PC-3 (cell line): Measurements from ENCODE around the gene GALNT3. TPM values are rescaled to one million over a fixed set of nuclear protein-coding genes. Genes with fewer than 3 reads are reported as not detected.
A peak's percentile ranks its signal among the peaks of the same experiment; 100 is the strongest.

Experiments
- ATAC-seq: fragments of 200-7000 bp; cut with Tn5 transposase; 2 replicates; pipeline ENCODE4 v1.9.1; 2020; ENCODE audit warnings: mild to moderate bottlenecking, moderate library complexity
- BruUV-seq: library from RNA; stranded (reverse); fragments of 400-500 nt; replicated peaks from 2 replicates; lab custom pipeline; 2021; lab: Mats Ljungman, UMichigan
- CTCF ChIA-PET: fragments of 300-600 bp; sonication (Branson Sonifier 250); formaldehyde crosslinking; loops from one replicate; lab custom pipeline; 2022; ENCODE audit warnings: antibody characterized with exemption; lab: Charles Lee
- POLR2A ChIA-PET: fragments of 300-600 bp; sonication (Branson Sonifier 250); formaldehyde crosslinking; loops from one replicate; lab custom pipeline; 2022; ENCODE audit warnings: antibody characterized with exemption; ENCODE audit not compliant: unreplicated experiment; lab: Charles Lee
- DNase-seq: peaks from one replicate; pipeline ENCODE4 v3.0.0-alpha.2; 2015
- H2AFZ ChIP-seq: fragments of 300-600 bp; sonication (generic); 2 replicates; pipeline ENCODE4 v1.6.0; 2016; ENCODE audit warnings: antibody characterized with exemption, low read length
- H3F3A ChIP-seq: fragments of 300-600 bp; sonication (generic); one replicate; pipeline ENCODE4 v1.6.0; 2017; ENCODE audit warnings: antibody characterized with exemption, low read length, control low read depth, mild to moderate bottlenecking; ENCODE audit not compliant: unreplicated experiment
- H3K27ac ChIP-seq: fragments of 300-600 bp; sonication (generic); 2 replicates; pipeline ENCODE4 v1.5.1; 2016; ENCODE audit warnings: mild to moderate bottlenecking, low read length
- H3K27me3 ChIP-seq: fragments of 300-600 bp; sonication (generic); 2 replicates; pipeline ENCODE4 v1.6.1; 2016; ENCODE audit warnings: low read length, mixed read lengths
- H3K36me3 ChIP-seq: fragments of 300-600 bp; sonication (generic); 2 replicates; pipeline ENCODE4 v1.6.1; 2016; ENCODE audit warnings: low read depth, mixed run types, low read length, mixed read lengths
- H3K4me1 ChIP-seq: fragments of 300-600 bp; sonication (generic); 2 replicates; pipeline ENCODE4 v1.5.1; 2016; ENCODE audit warnings: low read length; ENCODE audit not compliant: insufficient read depth
- H3K4me2 ChIP-seq: fragments of 300-600 bp; sonication (generic); 2 replicates; pipeline ENCODE4 v1.6.0; 2016; ENCODE audit warnings: low read length
- H3K4me3 ChIP-seq: fragments of 300-600 bp; sonication (generic); 2 replicates; pipeline ENCODE4 v1.5.1; 2016; ENCODE audit warnings: mild to moderate bottlenecking, low read length, mixed read lengths
- H3K79me2 ChIP-seq: fragments of 300-600 bp; sonication (generic); 2 replicates; pipeline ENCODE4 v1.6.1; 2017; ENCODE audit warnings: low read length, mixed read lengths
- H3K9ac ChIP-seq: fragments of 300-600 bp; sonication (generic); 2 replicates; pipeline ENCODE4 v1.6.0; 2016; ENCODE audit warnings: mild to moderate bottlenecking, low read length
- H3K9me2 ChIP-seq: fragments of 300-600 bp; sonication (generic); replicated peaks from 2 replicates; pipeline ENCODE4 v1.6.1; 2016; ENCODE audit warnings: mixed run types, low read length, mixed read lengths
- H3K9me3 ChIP-seq: fragments of 300-600 bp; sonication (generic); 2 replicates; pipeline ENCODE4 v1.6.1; 2016; ENCODE audit warnings: low read length, mixed read lengths
- H4K20me1 ChIP-seq: fragments of 300-600 bp; sonication (generic); 2 replicates; pipeline ENCODE4 v1.6.1; 2016; ENCODE audit warnings: low read length, mixed read lengths
- EZH2 ChIP-seq: fragments of 300-600 bp; sonication (generic); IDR thresholded peaks from one replicate; pipeline ENCODE4 v1.6.1; 2017; ENCODE audit warnings: antibody characterized with exemption, mild to moderate bottlenecking, low read length; ENCODE audit not compliant: unreplicated experiment
- EZH2phosphoT487 ChIP-seq: fragments of 300-600 bp; sonication (generic); IDR thresholded peaks from 2 replicates; pipeline ENCODE4 v1.6.1; 2018; ENCODE audit warnings: mild to moderate bottlenecking, antibody characterized with exemption, low read length, borderline replicate concordance
- intact Hi-C: fragments of 100-400 bp; cut with micrococcal nuclease; formaldehyde crosslinking; loops from 2 replicates; pipeline ENCODE4 v1.9.0; 2023
- total RNA-seq: library from RNA; depleted of rRNA; stranded (reverse); fragments of >200 nt; gene quantifications from 2 replicates; pipeline ENCODE4 v1.2.3, GENCODE V29; 2014
- TF ChIP-seq, protein P1 (sequence below): fragments of 300-600 bp; sonication (generic); conservative IDR thresholded peaks from 2 replicates; pipeline ENCODE4 v1.5.1; 2017; ENCODE audit warnings: antibody characterized with exemption, low read depth, mild to moderate bottlenecking, low read length

GALNT3 gene
- total RNA-seq, 1 experiment from 2014 or later, result 44.8 TPM

DNA sequence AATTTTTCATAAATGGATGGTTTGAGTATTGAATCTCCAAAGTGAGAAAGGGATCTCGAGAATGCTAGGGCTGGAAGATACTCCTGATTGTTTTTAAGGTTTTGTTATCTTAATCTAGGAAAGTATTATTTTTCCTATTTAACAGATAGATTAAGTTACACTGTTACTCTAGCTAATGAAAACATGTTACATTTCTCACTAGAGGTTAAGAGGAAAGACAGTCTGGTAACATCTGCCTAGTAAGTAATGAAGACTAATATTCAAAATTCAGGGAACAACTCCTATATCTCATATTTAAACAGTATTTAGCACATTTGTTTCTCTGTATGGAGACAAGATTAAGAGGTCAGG is 2.0 kb downstream of the GALNT3 start:
- Histone ChIP-seq H3K4me2 (peak overlapping the region; percentile 91), H3K9me2 (no peaks in the 10 kb centered on the region), H3K9ac (peak overlapping the region; percentile 86), H3K4me1 (peaks cover 51% of the 10 kb centered on the region), H4K20me1 (peaks cover 10% of the 10 kb centered on the region; the same call in 1 of the 2 replicates), H3K27ac (peak overlapping the region; percentile 80), H3K9me3 (no peaks in the 10 kb centered on the region), H3K27me3 (no peaks in the 10 kb centered on the region), H2AFZ (no peak overlapping the region), H3K79me2 (peaks cover 67% of the 10 kb centered on the region), H3K36me3 (0 out of 2 replicates have a peak, but pooled peaks cover 2% of the 10 kb centered on the region), H3F3A (no peaks in the 10 kb centered on the region), H3K4me3 (peak overlapping the region; percentile 81)
- ATAC-seq (no peak), DNase-seq (no peak)
- intact Hi-C loops, result loop anchor here (2.0 kb wide), 1 partner anchor 161 kb away; the partner anchor contains the start of gene TTC21B
- CTCF ChIA-PET, result interaction anchor here (0.5 to 0.6 kb wide), 2 partner anchors 13 to 390 kb away, joined by 3 to 5 read pairs; no protein-coding TSS in a partner anchor
- POLR2A ChIA-PET, result interaction anchor here (2.6 kb wide), 1 partner anchor 14 kb away, joined by 11 read pairs; no protein-coding TSS in a partner anchor
- no TSS peak for BruUV-seq
- TF ChIP-seq EZH2 (no peak), EZH2phosphoT487 (no peak)
- TF ChIP-seq, protein P1, sequence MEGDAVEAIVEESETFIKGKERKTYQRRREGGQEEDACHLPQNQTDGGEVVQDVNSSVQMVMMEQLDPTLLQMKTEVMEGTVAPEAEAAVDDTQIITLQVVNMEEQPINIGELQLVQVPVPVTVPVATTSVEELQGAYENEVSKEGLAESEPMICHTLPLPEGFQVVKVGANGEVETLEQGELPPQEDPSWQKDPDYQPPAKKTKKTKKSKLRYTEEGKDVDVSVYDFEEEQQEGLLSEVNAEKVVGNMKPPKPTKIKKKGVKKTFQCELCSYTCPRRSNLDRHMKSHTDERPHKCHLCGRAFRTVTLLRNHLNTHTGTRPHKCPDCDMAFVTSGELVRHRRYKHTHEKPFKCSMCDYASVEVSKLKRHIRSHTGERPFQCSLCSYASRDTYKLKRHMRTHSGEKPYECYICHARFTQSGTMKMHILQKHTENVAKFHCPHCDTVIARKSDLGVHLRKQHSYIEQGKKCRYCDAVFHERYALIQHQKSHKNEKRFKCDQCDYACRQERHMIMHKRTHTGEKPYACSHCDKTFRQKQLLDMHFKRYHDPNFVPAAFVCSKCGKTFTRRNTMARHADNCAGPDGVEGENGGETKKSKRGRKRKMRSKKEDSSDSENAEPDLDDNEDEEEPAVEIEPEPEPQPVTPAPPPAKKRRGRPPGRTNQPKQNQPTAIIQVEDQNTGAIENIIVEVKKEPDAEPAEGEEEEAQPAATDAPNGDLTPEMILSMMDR, result no peak

DNA sequence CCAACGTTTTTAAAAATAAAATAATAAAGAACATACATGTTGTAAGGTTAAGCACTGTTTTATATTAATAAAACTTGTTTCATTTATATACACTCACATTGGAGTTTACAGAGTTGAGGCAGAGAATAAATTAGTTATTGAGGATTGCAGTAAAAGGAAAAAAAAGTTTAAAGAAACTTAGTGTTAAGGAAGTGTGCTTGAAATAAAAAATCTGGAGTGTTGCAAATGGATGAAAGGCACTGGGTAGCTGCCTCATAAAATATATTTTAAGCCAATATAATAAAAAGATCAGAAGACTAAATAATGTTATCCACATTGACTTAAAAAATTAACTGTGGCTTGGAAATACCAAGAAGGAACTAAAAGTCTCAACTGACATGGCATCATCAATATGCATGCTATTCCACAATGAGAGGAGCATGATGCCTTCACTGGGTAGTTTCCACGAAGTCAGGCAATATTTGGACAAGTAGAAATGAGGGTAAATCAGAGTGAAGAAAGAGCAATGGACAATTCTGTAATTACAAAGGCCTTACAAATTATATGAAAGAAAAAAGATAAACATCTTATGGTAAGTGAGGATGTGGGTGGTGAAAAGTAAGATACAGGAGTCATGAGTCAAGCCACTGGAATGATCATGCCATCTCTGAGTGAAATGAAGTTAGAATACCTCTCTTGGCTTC is 2.5 kb downstream of the GALNT3 start:
- no peaks in the 10 kb centered on the region for H3K27me3 ChIP-seq
- CTCF ChIA-PET, result no interaction called here
- H3K27ac ChIP-seq, result peak overlapping the region; percentile 80
- H3K9me3 ChIP-seq, result no peaks in the 10 kb centered on the region
- no peak overlapping the region for H2AFZ ChIP-seq
- 0 out of 2 replicates have a peak, but pooled peaks cover 2% of the 10 kb centered on the region for H3K36me3 ChIP-seq
- DNase-seq (peak; percentile 84), ATAC-seq (peak; percentile 11)
- H3K4me3 ChIP-seq, result peak overlapping the region; percentile 81
- H3K9ac ChIP-seq, result no peak overlapping the region
- POLR2A ChIA-PET, result interaction anchor here (0.6 kb wide), 1 partner anchor 420 kb away, joined by 5 read pairs; no protein-coding TSS in a partner anchor
- TF ChIP-seq EZH2phosphoT487, result no peak
- TF ChIP-seq, protein P1, result no peak
- no peak for TF ChIP-seq EZH2
- BruUV-seq, result no TSS peak
- H3K9me2 ChIP-seq, result no peaks in the 10 kb centered on the region
- H3K4me2 ChIP-seq, result peak overlapping the region; percentile 91
- intact Hi-C loops, result loop anchor here (2.0 kb wide), 1 partner anchor 161 kb away; the partner anchor contains the start of gene TTC21B
- H3K4me1 ChIP-seq, result peaks cover 53% of the 10 kb centered on the region
- no peaks in the 10 kb centered on the region for H3F3A ChIP-seq
- peaks cover 73% of the 10 kb centered on the region for H3K79me2 ChIP-seq
- H4K20me1 ChIP-seq, result peaks cover 11% of the 10 kb centered on the region; the same call in 1 of the 2 replicates
